Activated CD8-positive, alpha-beta T cell treated with anti-CD3 and anti-CD28 coated beads for 36 hours (primary cell): Measurements from ENCODE around the gene AGXT2. TPM values are rescaled to one million over a fixed set of nuclear protein-coding genes. Genes with fewer than 3 reads are reported as not detected.
"Not testable (repeated sequence)": the region's sequence is repeated elsewhere in the genome, so short reads cannot be mapped to it uniquely, and the experiment has no call there.

Experiments
- ATAC-seq: fragments of 200-7000 bp; cut with Tn5 transposase; one replicate; pipeline ENCODE4 v1.10.0; 2021; ENCODE audit warnings: mild to moderate bottlenecking, moderate library complexity
- CTCF ChIA-PET: fragments of 350-600 bp; sonication (Branson Sonifier 250); formaldehyde crosslinking; loops from one replicate; lab custom pipeline; 2021; ENCODE audit warnings: antibody characterized with exemption; lab: Charles Lee
- POLR2A ChIA-PET: fragments of 350-600 bp; sonication (Branson Sonifier 250); formaldehyde crosslinking; loops from one replicate; lab custom pipeline; 2021; ENCODE audit warnings: antibody characterized with exemption; lab: Charles Lee
- DNase-seq: peaks from one replicate; pipeline ENCODE4 v3.0.0-alpha.2; 2020
- H3K27ac Mint-ChIP-seq: one replicate; pipeline ENCODE4 v1.8.0; 2021; ENCODE audit warnings: mild to moderate bottlenecking, mixed read lengths
- H3K27me3 Mint-ChIP-seq: one replicate; pipeline ENCODE4 v1.8.0; 2021; ENCODE audit warnings: mixed read lengths
- H3K36me3 Mint-ChIP-seq: one replicate; pipeline ENCODE4 v1.8.0; 2021; ENCODE audit warnings: low read depth, mixed read lengths
- H3K4me1 Mint-ChIP-seq: one replicate; pipeline ENCODE4 v1.8.0; 2021; ENCODE audit warnings: low read depth, mixed read lengths
- H3K4me3 Mint-ChIP-seq: one replicate; pipeline ENCODE4 v1.8.0; 2021; ENCODE audit warnings: mild to moderate bottlenecking, moderate library complexity, mixed read lengths
- H3K9me3 Mint-ChIP-seq: one replicate; pipeline ENCODE4 v1.8.0; 2021; ENCODE audit warnings: mixed read lengths
- intact Hi-C: fragments of 100-400 bp; cut with micrococcal nuclease; formaldehyde crosslinking; loops from one replicate; pipeline ENCODE4 v1.10.0; 2022
- total RNA-seq, 2 experiments: library from RNA; stranded (reverse); gene quantifications; one replicate each; pipeline ENCODE4 v1.2.3, GENCODE V29; 2021
- TF ChIP-seq, protein P1 (sequence below): fragments of 200-600 bp; IDR thresholded peaks from one replicate; pipeline ENCODE4 v1.8.0; 2022; ENCODE audit warnings: antibody characterized with exemption, mild to moderate bottlenecking

The AGXT2 gene
- total RNA-seq, 2 experiments from 2014 or later = not detected

GRCh38 chr5:34977934-34978613, 69.7 kb downstream of the AGXT2 start:
- H3K4me1 Mint-ChIP-seq = no peaks in the 10 kb centered on the region
- DNase-seq = no peak
- POLR2A ChIA-PET = interaction anchor here (0.6 kb wide), 1 partner anchor 39 kb away, joined by 3 read pairs; no protein-coding TSS in a partner anchor

GRCh38 chr5:34976347-34976746, 71.4 kb downstream of the AGXT2 start:
- ChIA-PET CTCF (no interaction called here), POLR2A (interaction anchor here (0.6 kb wide), 1 partner anchor 38 kb away, joined by 3 read pairs; no protein-coding TSS in a partner anchor)
- Mint-ChIP-seq H3K27me3 (peaks cover 6% of the 10 kb centered on the region), H3K9me3 (no peaks in the 10 kb centered on the region), H3K27ac (no peak overlapping the region), H3K4me3 (no peak overlapping the region), H3K36me3 (no peaks in the 10 kb centered on the region), H3K4me1 (no peaks in the 10 kb centered on the region)
- intact Hi-C loops = no loop called here
- TF ChIP-seq, protein P1, sequence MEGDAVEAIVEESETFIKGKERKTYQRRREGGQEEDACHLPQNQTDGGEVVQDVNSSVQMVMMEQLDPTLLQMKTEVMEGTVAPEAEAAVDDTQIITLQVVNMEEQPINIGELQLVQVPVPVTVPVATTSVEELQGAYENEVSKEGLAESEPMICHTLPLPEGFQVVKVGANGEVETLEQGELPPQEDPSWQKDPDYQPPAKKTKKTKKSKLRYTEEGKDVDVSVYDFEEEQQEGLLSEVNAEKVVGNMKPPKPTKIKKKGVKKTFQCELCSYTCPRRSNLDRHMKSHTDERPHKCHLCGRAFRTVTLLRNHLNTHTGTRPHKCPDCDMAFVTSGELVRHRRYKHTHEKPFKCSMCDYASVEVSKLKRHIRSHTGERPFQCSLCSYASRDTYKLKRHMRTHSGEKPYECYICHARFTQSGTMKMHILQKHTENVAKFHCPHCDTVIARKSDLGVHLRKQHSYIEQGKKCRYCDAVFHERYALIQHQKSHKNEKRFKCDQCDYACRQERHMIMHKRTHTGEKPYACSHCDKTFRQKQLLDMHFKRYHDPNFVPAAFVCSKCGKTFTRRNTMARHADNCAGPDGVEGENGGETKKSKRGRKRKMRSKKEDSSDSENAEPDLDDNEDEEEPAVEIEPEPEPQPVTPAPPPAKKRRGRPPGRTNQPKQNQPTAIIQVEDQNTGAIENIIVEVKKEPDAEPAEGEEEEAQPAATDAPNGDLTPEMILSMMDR = no peak
- ATAC-seq = no peak
- DNase-seq = no peak

More at GRCh38 chr5:34977934-34978613, 69.7 kb downstream of the AGXT2 start:
- Mint-ChIP-seq H3K4me3 (no peak overlapping the region), H3K36me3 (no peaks in the 10 kb centered on the region), H3K27ac (no peak overlapping the region), H3K27me3 (peaks cover 6% of the 10 kb centered on the region), H3K9me3 (peaks cover 3% of the 10 kb centered on the region)
- intact Hi-C loops = no loop called here
- TF ChIP-seq, protein P1 = no peak
- no peak for ATAC-seq
- CTCF ChIA-PET = interaction anchor here (0.5 kb wide), 1 partner anchor 26 kb away, joined by 3 read pairs; no protein-coding TSS in a partner anchor

DNA sequence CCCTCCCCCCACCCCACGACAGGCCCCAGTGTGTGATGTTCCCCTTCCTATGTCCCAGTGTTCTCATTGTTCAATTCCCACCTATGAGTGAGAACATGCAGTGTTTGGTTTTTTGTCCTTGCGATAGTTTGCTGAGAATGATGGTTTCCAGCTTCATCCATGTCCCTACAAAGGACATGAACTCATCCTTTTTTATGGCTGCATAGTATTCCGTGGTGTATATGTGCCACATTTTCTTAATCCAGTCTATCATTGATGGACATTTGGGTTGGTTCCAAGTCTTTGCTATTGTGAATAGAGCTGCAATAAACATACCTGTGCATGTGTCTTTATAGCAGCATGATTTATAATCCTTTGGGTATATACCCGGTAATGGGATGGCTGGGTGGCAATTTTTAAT, 76.1 kb downstream of the AGXT2 start:
- CTCF ChIA-PET = not testable (repeated sequence)

DNA sequence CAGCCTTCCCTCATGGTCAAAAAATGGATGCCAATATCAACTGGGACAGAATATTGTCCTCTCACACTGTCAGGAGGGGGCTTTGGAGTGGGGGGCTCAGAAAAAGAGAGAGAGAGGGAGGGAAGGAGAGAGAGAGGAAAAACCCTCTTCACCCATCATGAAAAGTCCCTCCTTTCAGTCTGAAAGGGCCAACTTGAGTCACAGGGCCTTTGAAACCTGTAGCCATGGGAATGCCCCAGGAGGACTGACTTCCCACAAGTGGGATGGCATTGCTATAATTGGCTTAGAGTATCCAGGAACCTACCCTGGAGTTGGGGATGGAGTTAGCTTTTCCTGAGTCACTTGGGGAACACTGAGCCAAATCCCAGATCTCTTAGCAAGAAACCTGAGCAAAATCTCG, 77.2 kb downstream of the AGXT2 start:
- POLR2A ChIA-PET = no interaction called here
- TF ChIP-seq, protein P1 = no peak
- H3K27me3 Mint-ChIP-seq = peaks cover 2% of the 10 kb centered on the region
- H3K36me3 Mint-ChIP-seq = peaks cover 9% of the 10 kb centered on the region
- H3K4me3 Mint-ChIP-seq = no peak overlapping the region
- DNase-seq (no peak), ATAC-seq (no peak)
- H3K27ac Mint-ChIP-seq = no peak overlapping the region
- peaks cover 5% of the 10 kb centered on the region for H3K9me3 Mint-ChIP-seq
- intact Hi-C loops = no loop called here
- H3K4me1 Mint-ChIP-seq = no peaks in the 10 kb centered on the region
- CTCF ChIA-PET = no interaction called here

More for the DNA sequence above, 76.1 kb downstream of the AGXT2 start:
- H3K36me3 Mint-ChIP-seq, intact Hi-C loops, H3K4me1 Mint-ChIP-seq, DNase-seq, H3K27ac Mint-ChIP-seq, H3K27me3 Mint-ChIP-seq, H3K4me3 Mint-ChIP-seq, ATAC-seq, H3K9me3 Mint-ChIP-seq, POLR2A ChIA-PET: not testable (repeated sequence)

GRCh38 chr5:34968258-34968657, 79.5 kb downstream of the AGXT2 start:
- intact Hi-C loops = no loop called here
- no peaks in the 10 kb centered on the region for H3K4me1 Mint-ChIP-seq
- no peaks in the 10 kb centered on the region for H3K27me3 Mint-ChIP-seq
- H3K27ac Mint-ChIP-seq = no peak overlapping the region
- peaks cover 5% of the 10 kb centered on the region for H3K9me3 Mint-ChIP-seq
- TF ChIP-seq, protein P1 = no peak
- ATAC-seq (no peak), DNase-seq (no peak)
- H3K4me3 Mint-ChIP-seq = no peak overlapping the region
- ChIA-PET POLR2A (no interaction called here), CTCF (interaction anchor here (2.0 kb wide), 1 partner anchor 35 kb away, joined by 6 read pairs; no protein-coding TSS in a partner anchor)
- H3K36me3 Mint-ChIP-seq = peaks cover 9% of the 10 kb centered on the region
